ENCODE data around the gene FNDC10. TPM values are rescaled to one million over a fixed set of nuclear protein-coding genes. Genes with fewer than 3 reads are reported as not detected.

FNDC10 gene
- total and polyA plus RNA-seq, 12 donors: 2.0 to 73.6 (median 36.7) TPM

- Histone ChIP-seq H3K36me3 (replicated peaks in 1 of 2) (peaks cover 0 to 12% of the 10 kb centered on the region in 2 donors), H3K9me3 (replicated peaks in 1 of 3) (no peaks in the 10 kb centered on the region), H3K27ac (peak overlapping the region in 4 of 5 donors; percentile 10 to 85 (median 49)), H3K4me1 (replicated peaks in 1 of 2) (peaks cover 0 to 5% of the 10 kb centered on the region in 2 donors), H3K27me3 (peaks cover 7% of the 10 kb centered on the region), H3K4me3 (peak overlapping the region in 1 of 4 donors; percentile 19)
- intact Hi-C loops (cut with DNase I): no loop called here
- WGBS, 4 donors: 9 to 41% (median 15%) methylated on average over 5 to 76 of the region's 79 CpGs
- DNase-seq: peak in 4 of 7 donors; percentile 55 to 74 (median 64)
- TF ChIP-seq POLR2A (IDR thresholded peaks at IDR 0.05) (no peak), CTCF (IDR thresholded peaks at IDR 0.05) (no peak)
Measured at GRCh38 chr1:1630965-1631781, 31.2 kb upstream of the FNDC10 start.

- peak; percentile 43 to 80 (median 55) for DNase-seq
- H3K36me3 ChIP-seq (replicated peaks in 1 of 2): peaks cover 0 to 12% of the 10 kb centered on the region in 2 donors
- H3K27ac ChIP-seq: peak overlapping the region in 3 of 5 donors; percentile 10 to 85 (median 79)
- no peaks in the 10 kb centered on the region for H3K9me3 ChIP-seq (replicated peaks in 1 of 3)
- intact Hi-C loops (cut with DNase I): no loop called here
- peaks cover 7% of the 10 kb centered on the region for H3K27me3 ChIP-seq
- H3K4me1 ChIP-seq (replicated peaks in 1 of 2): peaks cover 0 to 5% of the 10 kb centered on the region in 2 donors
- H3K4me3 ChIP-seq: peak overlapping the region in 1 of 4 donors; percentile 19
- TF ChIP-seq POLR2A (IDR thresholded peaks at IDR 0.05) (no peak), CTCF (IDR thresholded peaks at IDR 0.05) (no peak)
- WGBS, 4 donors: 33 to 45% (median 43%) methylated on average over 15 to 78 of the region's 81 CpGs; no CpG with 5 or more reads in 1 of the 4 donors
Measured at GRCh38 chr1:1630191-1630964, 30.4 kb upstream of the FNDC10 start.

GRCh38 chr1:1629430-1630190 is 29.7 kb upstream of the FNDC10 start:
- H3K9me3 ChIP-seq (replicated peaks in 1 of 3): no peaks in the 10 kb centered on the region
- intact Hi-C loops (cut with DNase I): no loop called here
- H3K27ac ChIP-seq: peak overlapping the region in 1 of 5 donors; percentile 85
- WGBS, 4 donors: 64 to 85% (median 73%) methylated on average over 8 to 48 of the region's 48 CpGs
- TF ChIP-seq CTCF (IDR thresholded peaks at IDR 0.05) (no peak), POLR2A (IDR thresholded peaks at IDR 0.05) (no peak)
- peak in 3 of 7 donors; percentile 27 to 30 (median 29) for DNase-seq
- H3K4me3 ChIP-seq: no peak overlapping the region
- peaks cover 7% of the 10 kb centered on the region for H3K27me3 ChIP-seq
- peaks cover 0 to 12% of the 10 kb centered on the region in 2 donors for H3K36me3 ChIP-seq (replicated peaks in 1 of 2)
- peaks cover 0 to 5% of the 10 kb centered on the region in 2 donors for H3K4me1 ChIP-seq (replicated peaks in 1 of 2)

Data from adrenal gland (tissue), 12 donors.